H1 (cell line): Measurements from ENCODE around the gene MSMP. TPM values are rescaled to one million over a fixed set of nuclear protein-coding genes. Genes with fewer than 3 reads are reported as not detected.
A peak's percentile ranks its signal among the peaks of the same experiment; 100 is the strongest.

Experiments
- CTCF ChIA-PET: fragments of 300-600 bp; sonication (Branson Sonifier 250); formaldehyde crosslinking; loops from one replicate; lab custom pipeline; 2021; ENCODE audit not compliant: partially characterized antibody; lab: Charles Lee
- POLR2A ChIA-PET: fragments of 300-600 bp; sonication (Branson Sonifier 250); formaldehyde crosslinking; loops from one replicate; lab custom pipeline; 2021; ENCODE audit warnings: inconsistent platforms; ENCODE audit not compliant: partially characterized antibody; lab: Charles Lee
- DNase-seq, 2 experiments: peaks; one replicate each; pipeline versions ENCODE4 v3.0.0 to v3.0.0-alpha.2; 2010 to 2022; ENCODE audit warnings: low spot score in 2 of 2, low read depth in 1 of 2, mixed read lengths in 1 of 2
- FAIRE-seq: peaks from 2 replicates; lab custom pipeline; 2011; peaks lifted over from hg19 to GRCh38; lab: Jason Lieb, UNC
- H2AFZ ChIP-seq: 2 replicates; pipeline ENCODE4 v1.8.1; 2012; ENCODE audit warnings: low read length, inconsistent platforms
- H2AK5ac ChIP-seq: 2 replicates; pipeline ENCODE4 v1.6.1; 2013; ENCODE audit warnings: low read depth, low read length
- H2BK120ac ChIP-seq: replicated peaks from 2 replicates; pipeline ENCODE3; 2013; ENCODE audit warnings: low read depth, low read length, inconsistent platforms
- H2BK12ac ChIP-seq: 2 replicates; pipeline ENCODE4 v1.6.1; 2013; ENCODE audit warnings: low read depth, low read length
- H2BK15ac ChIP-seq: 2 replicates; pipeline ENCODE4 v1.6.1; 2013; ENCODE audit warnings: low read length
- H2BK20ac ChIP-seq: 2 replicates; pipeline ENCODE4 v1.6.1; 2013; ENCODE audit warnings: low read length
- H2BK5ac ChIP-seq: 2 replicates; pipeline ENCODE4 v1.6.1; 2013; ENCODE audit warnings: low read depth, low read length
- H3K14ac ChIP-seq: 2 replicates; pipeline ENCODE4 v1.6.1; 2013; ENCODE audit warnings: inconsistent platforms; ENCODE audit not compliant: insufficient read length
- H3K18ac ChIP-seq: 2 replicates; pipeline ENCODE4 v1.6.1; 2013; ENCODE audit warnings: low read length; ENCODE audit errors: extremely low read depth
- H3K23ac ChIP-seq: 2 replicates; pipeline ENCODE4 v1.6.1; 2013; ENCODE audit warnings: inconsistent platforms; ENCODE audit not compliant: insufficient read length
- H3K23me2 ChIP-seq: 2 replicates; pipeline ENCODE4 v1.6.1; 2013; ENCODE audit warnings: low read depth, low read length
- H3K27ac ChIP-seq: 2 replicates; pipeline ENCODE4 v1.6.1; 2011; ENCODE audit warnings: low read depth, low read length, inconsistent platforms
- H3K27me3 ChIP-seq, 4 experiments: replicated peaks in 1 of 4; 1 replicate in 1 of 4; 2 replicates in 3 of 4; pipeline versions ENCODE4 v1.6.1 to v1.8.1; 2011 to 2013; ENCODE audit warnings: low read length in 3 of 4, mild to moderate bottlenecking in 3 of 4, inconsistent platforms in 2 of 4, mixed read lengths in 2 of 4, moderate library complexity in 1 of 4; ENCODE audit not compliant: control insufficient read depth in 3 of 4, insufficient read depth in 3 of 4; ENCODE audit errors: extremely low read depth in 1 of 4
- H3K36me3 ChIP-seq, 4 experiments: 2 replicates each; pipeline versions ENCODE4 v1.6.1 to v1.8.1; 2011 to 2013; ENCODE audit warnings: mild to moderate bottlenecking in 4 of 4, low read length in 3 of 4, moderate library complexity in 2 of 4, control low read depth in 1 of 4, inconsistent platforms in 1 of 4; ENCODE audit not compliant: insufficient read depth in 4 of 4, control insufficient read depth in 2 of 4
- H3K4ac ChIP-seq: replicated peaks from 2 replicates; pipeline ENCODE3; 2013; ENCODE audit warnings: low read length, low read depth, mixed read lengths, inconsistent platforms; ENCODE audit not compliant: insufficient read length
- H3K4me1 ChIP-seq, 4 experiments: replicated peaks in 1 of 4; 1 replicate in 1 of 4; 2 replicates in 3 of 4; pipeline versions ENCODE4 v1.6.1 to v1.8.1; 2011 to 2013; ENCODE audit warnings: low read length in 3 of 4, inconsistent platforms in 2 of 4, mixed read lengths in 1 of 4; ENCODE audit not compliant: insufficient read depth in 4 of 4, control insufficient read depth in 3 of 4
- H3K4me2 ChIP-seq, 2 experiments: 2 replicates each; pipeline versions ENCODE4 v1.6.1 to v1.8.1; 2011 to 2013; ENCODE audit warnings: low read depth in 2 of 2, low read length in 2 of 2, control low read depth in 1 of 2, inconsistent platforms in 1 of 2, mild to moderate bottlenecking in 1 of 2; ENCODE audit not compliant: insufficient read depth in 1 of 2
- H3K4me3 ChIP-seq, 4 experiments: fragments of 200-600, 300-600 bp in 1 of 4; sonication (generic), shearing (Covaris generic), sonication (Bioruptor Twin) in 1 of 4; 2 replicates each; pipeline versions ENCODE4 v1.5.1 to v1.8.1; 2011 to 2016; ENCODE audit warnings: low read length in 4 of 4, low read depth in 3 of 4, control low read depth in 2 of 4, inconsistent platforms in 2 of 4, mild to moderate bottlenecking in 2 of 4, mixed read lengths in 1 of 4, moderate library complexity in 1 of 4; ENCODE audit not compliant: insufficient read depth in 2 of 4; ENCODE audit errors: extremely low read depth in 1 of 4
- H3K56ac ChIP-seq: replicated peaks from 2 replicates; pipeline ENCODE3; 2013; ENCODE audit warnings: low read depth, mild to moderate bottlenecking, mixed read lengths, low read length, inconsistent platforms; ENCODE audit not compliant: insufficient read length
- H3K79me1 ChIP-seq: 2 replicates; pipeline ENCODE4 v1.6.1; 2013; ENCODE audit warnings: low read depth, low read length, control low read depth
- H3K79me2 ChIP-seq, 2 experiments: 2 replicates each; pipeline versions ENCODE4 v1.6.1 to v1.8.1; 2012 to 2013; ENCODE audit warnings: low read length in 2 of 2, mild to moderate bottlenecking in 2 of 2, inconsistent platforms in 1 of 2; ENCODE audit not compliant: insufficient read depth in 2 of 2, control insufficient read depth in 1 of 2
- H3K9ac ChIP-seq, 4 experiments: replicated peaks in 1 of 4; 1 replicate in 1 of 4; 2 replicates in 3 of 4; pipeline versions ENCODE4 v1.6.1 to v1.8.1; 2011 to 2013; ENCODE audit warnings: low read depth in 3 of 4, low read length in 3 of 4, control low read depth in 2 of 4, mild to moderate bottlenecking in 2 of 4, moderate library complexity in 2 of 4, inconsistent platforms in 1 of 4; ENCODE audit errors: extremely low read depth in 1 of 4
- H3K9me3 ChIP-seq, 2 experiments: 2 replicates each; pipeline versions ENCODE4 v1.6.1 to v1.8.1; 2012 to 2013; ENCODE audit warnings: mild to moderate bottlenecking in 2 of 2, moderate library complexity in 2 of 2, control low read depth in 1 of 2, inconsistent platforms in 1 of 2, low read depth in 1 of 2, low read length in 1 of 2, mixed read lengths in 1 of 2; ENCODE audit not compliant: insufficient read depth in 2 of 2
- H4K20me1 ChIP-seq, 2 experiments: replicated peaks in 1 of 2; 2 replicates each; pipeline versions ENCODE3 to v1.8.1; 2011 to 2013; ENCODE audit warnings: inconsistent platforms in 2 of 2, low read length in 2 of 2, mild to moderate bottlenecking in 1 of 2; ENCODE audit not compliant: insufficient read depth in 2 of 2, control insufficient read depth in 1 of 2
- H4K5ac ChIP-seq: 2 replicates; pipeline ENCODE4 v1.6.1; 2013; ENCODE audit warnings: low read length, low read depth, mixed read lengths, inconsistent platforms; ENCODE audit not compliant: insufficient read length
- H4K8ac ChIP-seq: 2 replicates; pipeline ENCODE4 v1.8.0; 2013; ENCODE audit warnings: mild to moderate bottlenecking, moderate library complexity, low read length, inconsistent platforms; ENCODE audit not compliant: insufficient read depth; ENCODE audit errors: extremely low read depth
- H4K91ac ChIP-seq: replicated peaks from 2 replicates; pipeline ENCODE3; 2013; ENCODE audit warnings: low read length, mixed read lengths, inconsistent platforms; ENCODE audit not compliant: insufficient read length
- CTCF ChIP-seq, 3 experiments: IDR thresholded peaks; 1 replicate in 2 of 3; 2 replicates in 1 of 3; pipeline versions ENCODE4 v1.5.1 to v1.6.1; 2011; ENCODE audit warnings: low read length in 3 of 3, mild to moderate bottlenecking in 3 of 3, inconsistent platforms in 2 of 3, low read depth in 1 of 3, moderate library complexity in 1 of 3; ENCODE audit not compliant: insufficient read depth in 1 of 3; ENCODE audit errors: control extremely low read depth in 1 of 3
- EP300 ChIP-seq, 2 experiments: IDR thresholded peaks; 1 replicate in 1 of 2; 2 replicates in 1 of 2; pipeline ENCODE4 v1.6.1; 2011 to 2012; ENCODE audit warnings: low read depth in 2 of 2, low read length in 2 of 2, mild to moderate bottlenecking in 2 of 2, borderline replicate concordance in 1 of 2, inconsistent platforms in 1 of 2, moderate library complexity in 1 of 2
- HDAC6 ChIP-seq: IDR thresholded peaks from one replicate; pipeline ENCODE4 v1.7.1; 2012; ENCODE audit warnings: low read depth, mild to moderate bottlenecking, inconsistent platforms, low read length, moderate library complexity
- POLR2A ChIP-seq, 2 experiments: IDR thresholded peaks; 1 replicate in 1 of 2; 2 replicates in 1 of 2; pipeline ENCODE4 v1.6.1; 2011; ENCODE audit warnings: low read depth in 2 of 2, low read length in 2 of 2, mild to moderate bottlenecking in 2 of 2; ENCODE audit errors: control extremely low read depth in 1 of 2
- ZNF274 ChIP-seq: IDR thresholded peaks from 2 replicates; pipeline ENCODE4 v1.7.0; 2012; ENCODE audit warnings: low read length, borderline replicate concordance; ENCODE audit errors: extremely low read depth
- WGBS, 2 experiments: shearing (Covaris generic) in 1 of 2; methylation state at CpG; one replicate each; pipeline versions ENCODE4 v1.1.6 to v1.1.7; 2013 to 2015; ENCODE audit warnings: low lambda C conversion rate in 2 of 2, mixed read lengths in 2 of 2, inconsistent platforms in 1 of 2, low coverage in 1 of 2, missing lambda C conversion rate in 1 of 2; ENCODE audit not compliant: insufficient replicate concordance in 2 of 2, insufficient coverage in 1 of 2, insufficient read length in 1 of 2; ENCODE audit errors: extremely low coverage in 1 of 2, missing lambda C conversion rate in 1 of 2; 5-methylcytosine and 5-hydroxymethylcytosine counted together
- polyA plus RNA-seq, 7 experiments: library from polyadenylated mRNA; depleted of rRNA in 3 of 7; stranded (reverse) in 5 of 7; unstranded in 2 of 7; fragments of >200 nt in 5 of 7; fragments of 200-250 nt in 2 of 7; gene quantifications; 1 replicate in 5 of 7; 2 replicates in 1 of 7; 4 replicates in 1 of 7; pipeline versions ENCODE4 v1.2.1 to v1.2.3, GENCODE V29; 2011 to 2013; ENCODE audit warnings: missing spikeins in 2 of 7, mixed read lengths in 2 of 7
- total RNA-seq: library from RNA; stranded (reverse); fragmentation: NEBNext Ultra II Directional; extraction: Animal tissue kit (Norgen Biotek cat#: 25700); gene quantifications from 2 replicates; pipeline ENCODE4 v1.2.1, GENCODE V29; 2021

Gene MSMP
- total and polyA plus RNA-seq, 2 of the 8 experiments (the other 6 are each of a cell fraction or from before 2014, with no cell fraction given), result 0.53 TPM; not detected in 1

- WGBS, 2 experiments, result 80% methylated on average over 3 of the region's 3 CpGs; no CpG with 5 or more reads in 1 of the 2 experiments
- Histone ChIP-seq H3K4me1 (peaks cover 21 to 46% (median 32%) of the 10 kb centered on the region in 4 experiments), H3K23ac (no peak overlapping the region), H3K18ac (no peak overlapping the region), H3K4me2 (peak overlapping the region; percentile 44 to 92; a peak in 3 of 4 replicates), H3K27ac (no peak overlapping the region), H3K9ac (no peak overlapping the region), H3K23me2 (peaks cover 15% of the 10 kb centered on the region; the same call in 1 of the 2 replicates), H2AFZ (no peak overlapping the region), H2BK5ac (no peak overlapping the region), H3K9me3 (no peaks in the 10 kb centered on the region; a peak in 1 of 4 replicates), H3K56ac (no peak overlapping the region), H2BK20ac (no peak overlapping the region), H2BK12ac (no peak overlapping the region; the same call in 1 of the 2 replicates), H2BK120ac (no peak overlapping the region), H4K91ac (no peak overlapping the region), H3K27me3 (no peaks in the 10 kb centered on the region), H4K8ac (no peak overlapping the region), H4K5ac (no peak overlapping the region), H3K4ac (no peak overlapping the region), H4K20me1 (peaks cover 0 to 6% of the 10 kb centered on the region in 2 experiments), H3K4me3 (0 out of 8 replicates have a peak overlapping the region, but pooled peaks of 1 of the 4 experiments have one; percentile 46), H2BK15ac (no peak overlapping the region), H3K79me1 (peaks cover 16% of the 10 kb centered on the region), H3K79me2 (peaks cover 2 to 56% of the 10 kb centered on the region in 2 experiments), H3K14ac (no peak overlapping the region), H3K36me3 (peaks cover 3 to 12% (median 8%) of the 10 kb centered on the region in 4 experiments), H2AK5ac (no peak overlapping the region)
- CTCF ChIA-PET, result interaction anchor here (0.6 to 16.0 kb wide), 21 partner anchors 12 to 195 kb away, joined by 3 to 198 read pairs (median 9); partner anchors contain the start of genes ARHGEF39, CCDC107, GBA2 and MSMP
- POLR2A ChIA-PET, result interaction anchor here (0.8 to 11.1 kb wide), 15 partner anchors 7 to 72 kb away, joined by 3 to 158 read pairs (median 6); partner anchors contain the start of genes CCDC107, GBA2, RGP1 and RMRP
- no peak for DNase-seq
- no peak for FAIRE-seq
- no peak for TF ChIP-seq POLR2A (IDR thresholded peaks at IDR 0.05; ENCODE audit: control extremely low read depth in 1 of 2, low read depth in 2 of 2, low read length in 2 of 2)
- TF ChIP-seq HDAC6, result no peak
- no peak for TF ChIP-seq CTCF (IDR thresholded peaks at IDR 0.05; ENCODE audit: control extremely low read depth in 1 of 3, insufficient read depth in 1 of 3, low read depth in 1 of 3, low read length in 3 of 3)
- no peak for TF ChIP-seq ZNF274
- no peak for TF ChIP-seq EP300 (IDR thresholded peaks at IDR 0.05; ENCODE audit: borderline replicate concordance in 1 of 2, low read depth in 2 of 2, low read length in 2 of 2)
Observed at GRCh38 chr9:35729101-35729500, 25.0 kb downstream of the MSMP start.
